ENCODE data around the gene CYLC2. TPM values are rescaled to one million over a fixed set of nuclear protein-coding genes. Genes with fewer than 3 reads are reported as not detected.

Gene CYLC2
- total RNA-seq, result not detected in 2 replicates

GRCh38 chr9:102995033-102995432 lies at the start of gene CYLC2:
Gene CYLC2 (plus strand): TSS chr9:102995333. CDS start chr9:102995381, 48 bp downstream.

